NCI-H1436 (cell line): ENCODE measurements around the gene TPCN2.

Experiments used
- DNase-seq: peaks from one replicate; lab custom pipeline; 2025; lab: John Stamatoyannopoulos, UW

The TPCN2 gene

GRCh38 chr11:69010964-69011623 lies 37.6 kb upstream of the TPCN2 start:
- DNase-seq: no peak

- no peak for DNase-seq
Observed at GRCh38 chr11:69011624-69012091, 37.1 kb upstream of the TPCN2 start.

GRCh38 chr11:69012092-69013008 lies 36.4 kb upstream of the TPCN2 start:
- no peak for DNase-seq

- no peak for DNase-seq
Observed at GRCh38 chr11:69013009-69013951, 35.5 kb upstream of the TPCN2 start, which contains the start of gene MRGPRF. MRGPRF (minus strand) TSS chr11:69013246; CDS start chr11:69009901, 3,345 bp downstream.

GRCh38 chr11:69014084-69014851 lies 34.5 kb upstream of the TPCN2 start:
- no peak for DNase-seq

GRCh38 chr11:69014898-69015549 lies 33.7 kb upstream of the TPCN2 start:
- DNase-seq: no peak

GRCh38 chr11:69017951-69018350 lies 30.8 kb upstream of the TPCN2 start:
- DNase-seq: no peak

GRCh38 chr11:69018924-69019323 lies 29.8 kb upstream of the TPCN2 start:
- DNase-seq: no peak

GRCh38 chr11:69022260-69022659 lies 26.5 kb upstream of the TPCN2 start:
- no peak for DNase-seq

GRCh38 chr11:69024509-69024908 lies 24.2 kb upstream of the TPCN2 start:
- no peak for DNase-seq

GRCh38 chr11:69027704-69028372 lies 20.9 kb upstream of the TPCN2 start:
- DNase-seq: no peak

GRCh38 chr11:69030301-69030700 lies 18.4 kb upstream of the TPCN2 start:
- DNase-seq: no peak

- DNase-seq: no peak
Observed at GRCh38 chr11:69032833-69033232, 15.9 kb upstream of the TPCN2 start.

GRCh38 chr11:69033431-69033830 lies 15.3 kb upstream of the TPCN2 start:
- DNase-seq: no peak

- DNase-seq: no peak
Observed at GRCh38 chr11:69034123-69034867, 14.4 kb upstream of the TPCN2 start.

- DNase-seq: no peak
Observed at GRCh38 chr11:69035150-69035945, 13.4 kb upstream of the TPCN2 start.

- no peak for DNase-seq
Observed at GRCh38 chr11:69035946-69036340, 12.8 kb upstream of the TPCN2 start.

GRCh38 chr11:69037074-69037473 lies 11.7 kb upstream of the TPCN2 start:
- DNase-seq: no peak

- no peak for DNase-seq
Observed at GRCh38 chr11:69037544-69037943, 11.2 kb upstream of the TPCN2 start.
